Activated CD4-positive, alpha-beta T cell treated with anti-CD3 and anti-CD28 coated beads, Interleukin-2, amount 50 U/mL, for 24 hours (primary cell): ENCODE measurements around the gene F8.
"Not testable (repeated sequence)": the region's sequence is repeated elsewhere in the genome, so short reads cannot be mapped to it uniquely, and the experiment has no call there.

Experiments
- DNase-seq, 2 donors: peaks; one replicate each; pipeline ENCODE4 v3.0.0-alpha.2; 2020; ENCODE audit warnings: low read depth in 1 of 2, low spot score in 1 of 2

The F8 gene

DNA sequence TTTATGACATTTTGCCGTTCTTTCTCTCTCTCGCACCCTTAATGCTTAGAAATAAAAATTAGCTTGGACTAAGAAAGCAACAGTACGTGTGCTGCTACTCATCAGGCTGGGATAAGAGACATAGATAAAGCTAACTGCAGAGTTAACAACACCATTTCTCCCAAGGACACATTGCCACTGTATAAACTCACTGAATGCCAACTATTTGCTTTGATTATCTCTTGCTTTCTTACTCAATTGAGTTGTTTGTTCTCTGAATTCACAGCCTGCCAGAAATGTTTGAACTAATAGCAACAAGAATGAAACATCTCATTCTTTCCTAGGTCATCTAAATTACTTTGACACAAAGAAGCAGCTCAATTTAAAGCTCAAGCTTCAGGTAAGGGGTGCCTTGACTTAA, 34.6 kb downstream of the F8 start:
- no peak for DNase-seq

DNA sequence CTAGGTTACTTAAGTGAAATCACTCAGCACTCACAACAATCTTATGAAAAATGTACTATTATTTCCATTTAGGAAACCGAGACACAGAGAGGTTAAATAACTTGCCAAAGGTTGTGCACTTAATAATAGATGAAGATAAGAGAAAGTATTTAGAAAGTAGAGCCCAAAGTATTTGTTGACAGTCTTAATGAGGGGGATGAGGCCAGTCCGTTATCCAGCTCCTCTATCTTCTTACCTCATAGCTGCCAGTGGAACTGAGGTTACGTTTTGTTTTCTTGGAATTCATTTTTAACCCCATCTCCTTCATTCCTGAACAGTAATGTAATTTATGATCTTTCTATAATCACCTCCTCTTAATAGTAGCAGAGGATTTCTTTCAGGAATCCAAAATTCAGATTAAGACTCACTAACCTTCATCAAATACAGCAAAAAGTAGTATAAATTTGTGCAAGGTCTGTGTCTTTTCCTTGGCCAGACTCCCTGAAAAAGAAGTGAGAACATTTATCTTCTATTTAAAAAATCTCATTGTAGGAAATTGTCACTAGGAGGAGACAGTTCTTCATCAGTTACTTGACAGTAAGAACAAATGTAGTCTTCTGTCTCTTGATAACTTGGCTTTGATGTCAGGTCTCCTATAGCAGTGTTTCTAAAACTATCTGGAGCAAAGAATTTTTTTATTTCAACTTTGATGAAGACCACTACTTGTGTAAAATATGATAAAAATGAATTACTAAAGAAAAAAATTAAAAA, 35.5 kb downstream of the F8 start:
- no peak for DNase-seq

DNA sequence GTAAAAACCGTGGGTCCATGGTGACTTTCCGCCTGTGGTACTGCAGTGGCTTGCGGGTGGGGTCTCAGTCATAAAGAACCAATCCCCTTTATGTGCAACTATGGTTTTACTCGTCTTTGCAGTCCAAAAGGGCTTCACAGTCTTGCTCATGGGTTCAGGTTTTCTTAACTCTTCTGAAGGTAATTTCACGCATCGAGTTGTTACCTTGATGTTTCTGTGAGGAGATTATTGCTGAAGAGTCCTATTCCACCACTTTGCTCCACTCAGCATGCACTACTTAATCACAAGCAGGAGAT, 41.5 kb downstream of the F8 start:
- no peak for DNase-seq

DNA sequence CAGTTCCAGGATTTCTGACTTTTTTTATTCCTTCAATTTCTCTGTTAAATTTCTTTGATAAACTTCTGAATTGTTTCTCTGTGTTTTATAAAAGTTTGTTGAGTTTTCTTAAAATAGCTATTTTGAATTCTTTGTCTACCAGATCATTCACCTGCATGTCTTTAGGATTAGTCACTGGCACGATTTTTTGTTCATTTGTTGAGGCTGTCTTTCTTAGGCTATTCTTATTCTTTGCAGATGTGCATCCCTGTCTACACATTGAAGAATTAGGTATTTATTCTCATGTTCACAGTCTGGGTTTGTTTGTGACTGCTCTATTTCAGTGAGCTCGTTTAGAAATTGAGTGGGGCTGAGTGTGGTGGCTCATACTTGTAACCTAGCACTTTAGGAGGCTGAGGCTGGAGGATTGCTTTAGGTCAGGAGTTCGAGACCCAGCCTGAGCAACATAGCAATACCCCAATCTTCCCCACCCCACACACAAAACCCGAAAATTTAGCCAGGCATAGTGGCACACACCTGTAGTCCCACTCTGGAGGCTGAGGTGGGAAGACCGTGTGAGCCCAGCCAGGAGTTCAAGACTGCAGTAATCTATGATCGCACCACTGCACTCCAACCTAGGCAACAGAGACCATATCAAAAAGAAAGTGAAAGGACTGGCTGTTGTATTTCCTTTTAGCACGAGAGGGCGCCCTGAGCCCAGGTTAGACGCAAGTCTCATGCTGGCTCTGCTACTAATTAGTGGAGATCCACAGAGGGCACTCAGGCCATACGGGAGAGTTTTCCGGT, 42.0 kb downstream of the F8 start:
- peak; percentile 59 to 66 for DNase-seq

DNA sequence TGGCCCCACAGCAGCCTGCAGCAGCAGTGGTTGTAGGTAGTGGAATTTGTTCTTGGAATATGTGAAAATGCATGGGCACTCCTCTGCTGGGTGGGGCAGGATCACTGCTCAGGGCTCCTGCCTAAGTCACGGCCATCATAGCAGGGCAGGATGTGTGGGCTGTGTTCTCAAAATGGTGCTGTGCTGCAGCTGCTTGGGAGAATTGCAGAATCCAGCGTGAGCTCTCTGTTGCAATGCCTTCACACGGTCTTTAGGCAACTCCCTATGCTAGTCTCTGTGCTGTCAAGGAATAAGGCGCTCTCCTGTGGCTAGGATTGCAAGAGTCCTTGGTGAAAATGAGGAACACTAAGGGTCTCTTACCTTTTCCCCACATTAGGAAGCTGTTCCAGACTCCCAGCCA, 42.9 kb downstream of the F8 start:
- DNase-seq, result no peak

DNA sequence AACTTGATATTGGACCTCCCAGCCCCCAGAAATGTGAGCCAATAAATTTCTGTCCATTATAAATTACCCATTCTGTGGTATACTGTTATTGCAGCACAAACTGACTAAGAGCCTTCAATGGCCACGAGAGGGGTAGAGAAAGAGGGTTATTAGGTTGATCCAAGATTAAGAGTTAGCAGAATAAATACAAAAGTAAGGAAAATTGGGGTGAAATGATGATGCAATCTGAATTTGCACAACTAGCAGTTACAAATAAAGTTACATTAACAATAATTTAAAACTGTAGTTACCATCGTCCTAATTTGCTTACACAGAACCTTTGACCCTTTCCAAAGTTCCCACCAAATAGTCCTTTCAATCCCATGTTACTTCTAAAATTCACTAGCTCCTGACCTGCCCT, 54.2 kb downstream of the F8 start:
- no peak for DNase-seq

DNA sequence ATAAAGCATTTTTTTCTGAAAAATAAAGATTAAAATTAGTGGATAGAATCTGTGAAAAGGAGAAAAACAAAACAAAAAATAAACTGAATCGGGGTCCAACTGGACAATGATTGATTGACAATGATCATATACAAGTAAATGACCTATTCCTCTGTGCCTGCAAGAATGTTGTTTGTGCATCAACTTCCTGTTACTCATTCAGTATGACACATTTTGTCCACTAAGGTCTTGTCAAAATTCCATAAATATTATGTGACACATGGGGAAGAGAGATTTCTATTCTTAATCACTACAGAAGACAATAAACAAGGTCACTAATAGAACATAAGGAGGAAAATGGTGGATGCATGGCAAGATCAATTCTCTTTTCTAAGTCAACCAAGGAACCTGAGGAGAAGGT, 54.9 kb downstream of the F8 start:
- DNase-seq, result no peak

DNA sequence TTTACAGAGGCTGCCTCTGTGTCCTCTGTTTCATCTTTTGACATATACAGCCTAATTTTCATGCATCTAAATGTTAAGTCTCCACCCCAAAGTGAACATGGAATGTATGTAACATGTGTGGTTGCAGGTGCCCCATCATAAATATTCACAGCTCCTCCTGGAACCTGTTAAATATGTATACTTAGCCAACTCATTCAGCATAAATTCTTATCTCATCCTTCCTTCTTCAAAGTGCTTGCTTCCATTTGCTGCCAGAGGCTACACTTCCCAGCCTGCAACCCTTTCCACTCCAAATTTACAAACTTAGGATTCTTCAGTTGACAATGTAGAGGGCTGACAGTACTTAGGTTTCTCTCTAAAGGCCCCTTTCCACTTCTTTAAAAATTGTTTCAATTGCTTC, 60.6 kb downstream of the F8 start:
- no peak for DNase-seq

DNA sequence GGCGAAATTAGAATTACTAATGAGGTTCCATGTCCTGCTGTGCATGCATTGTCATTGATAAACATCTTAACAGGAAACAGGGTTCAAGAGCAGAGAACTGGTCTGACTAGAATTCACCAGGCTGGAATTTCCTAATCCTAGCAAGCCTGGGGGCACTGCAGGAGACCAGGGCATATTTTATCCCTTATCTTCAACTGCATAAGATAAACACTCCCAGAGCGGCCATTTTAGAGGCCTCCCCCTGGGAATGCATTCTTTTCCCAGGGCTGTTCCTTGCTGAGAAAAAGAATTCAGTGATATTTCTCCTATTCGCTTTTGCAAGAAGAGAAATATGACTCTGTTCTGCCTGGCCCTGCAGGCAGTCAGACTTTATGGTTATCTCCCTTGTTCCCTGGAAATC, 66.7 kb downstream of the F8 start:
- DNase-seq, result not testable (repeated sequence)

DNA sequence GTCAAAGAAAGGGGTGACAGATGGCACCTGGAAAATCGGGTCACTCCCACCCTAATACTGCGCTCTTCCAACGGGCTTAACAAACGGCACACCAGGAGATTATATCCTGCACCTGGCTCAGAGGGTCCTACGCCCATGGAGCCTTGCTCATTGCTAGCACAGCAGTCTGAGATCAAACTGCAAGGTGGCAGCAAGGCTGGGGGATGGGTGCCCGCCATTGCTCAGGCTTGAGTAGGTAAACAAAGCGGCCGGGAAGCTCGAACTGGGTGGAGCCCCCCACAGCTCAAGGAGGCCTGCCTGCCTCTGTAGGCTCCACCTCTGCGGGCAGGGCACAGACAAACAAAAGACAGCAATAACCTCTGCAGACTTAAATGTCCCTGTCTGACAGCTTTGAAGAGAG, 83.3 kb downstream of the F8 start:
- DNase-seq, result not testable (repeated sequence)

DNA sequence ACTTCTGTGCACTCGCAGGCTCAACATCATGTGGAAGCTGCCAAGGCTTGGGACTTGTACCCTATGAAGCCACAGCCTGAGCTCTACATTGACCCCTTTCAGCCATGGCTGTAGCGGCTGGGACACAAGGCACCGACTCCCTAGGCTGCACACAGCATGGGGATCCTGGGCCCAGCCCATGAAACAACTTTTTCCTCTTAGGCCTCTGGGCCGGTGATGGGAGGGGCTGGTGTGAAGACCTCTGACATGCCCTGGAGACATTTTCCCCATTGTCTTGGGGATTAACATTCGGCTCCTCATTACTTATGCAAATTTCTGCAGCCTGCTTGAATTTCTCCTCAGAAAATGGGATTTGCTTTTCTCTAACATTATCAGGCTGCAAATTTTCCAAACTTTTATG, 97.8 kb downstream of the F8 start:
- not testable (repeated sequence) for DNase-seq

DNA sequence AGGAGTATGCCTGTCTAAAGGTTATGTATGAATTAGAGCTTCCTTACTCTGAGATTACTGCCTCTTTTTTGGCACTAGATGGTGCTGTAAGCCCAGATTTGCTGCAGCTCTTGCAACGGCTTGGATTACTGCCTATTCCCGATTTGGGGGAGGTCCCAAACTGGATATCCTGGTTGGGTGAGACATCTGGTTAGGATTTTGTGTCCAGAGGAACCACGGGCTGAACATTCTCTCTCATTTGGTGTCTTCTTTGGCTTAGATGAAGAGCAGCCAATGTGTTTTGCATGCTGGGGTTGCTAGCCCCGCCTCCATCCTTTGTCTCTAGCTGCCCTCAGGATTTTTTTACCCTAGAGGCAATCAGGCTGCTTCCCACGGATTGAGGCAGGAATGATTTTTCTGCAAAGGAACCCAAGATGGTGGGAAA, 104.5 kb downstream of the F8 start:
- peak; percentile 0 for DNase-seq

DNA sequence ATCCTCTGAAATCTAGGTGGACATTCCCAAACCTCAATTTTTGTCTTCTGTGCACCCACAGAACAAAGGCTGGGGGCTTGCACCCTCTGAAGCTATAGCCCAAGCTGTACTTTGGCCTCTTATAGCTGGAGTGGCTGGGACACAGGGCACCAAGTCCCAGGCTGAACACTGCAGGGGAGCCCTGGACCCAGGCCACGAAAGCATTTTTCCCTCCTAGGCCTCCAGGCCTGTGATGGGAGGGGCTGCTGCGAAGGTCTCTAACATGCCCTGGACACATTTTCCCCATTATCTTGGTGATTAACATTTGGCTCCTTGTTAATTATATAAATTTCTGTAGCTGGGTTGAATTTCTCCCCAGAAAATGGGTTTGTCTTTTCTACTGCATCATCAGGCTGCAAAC, 108.5 kb downstream of the F8 start:
- DNase-seq, result no peak

DNA sequence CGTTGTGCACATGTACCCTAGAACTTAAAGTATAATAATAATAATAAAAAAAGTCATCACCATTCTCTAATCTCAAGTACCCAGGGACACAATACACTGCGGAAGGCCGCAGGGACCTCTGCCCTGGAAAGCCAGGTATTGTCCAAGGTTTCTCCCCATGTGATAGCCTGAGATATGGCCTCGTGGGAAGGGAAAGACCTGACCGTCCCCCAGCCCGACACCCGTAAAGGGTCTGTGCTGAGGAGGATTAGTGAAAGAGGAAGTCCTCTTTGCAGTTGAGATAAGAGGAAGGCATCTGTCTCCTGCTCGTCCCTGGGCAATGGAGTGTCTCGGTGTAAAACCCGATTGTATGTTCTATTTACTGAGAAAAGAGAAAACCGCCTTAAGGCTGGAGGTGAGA, 112.0 kb downstream of the F8 start:
- DNase-seq, result not testable (repeated sequence)

DNA sequence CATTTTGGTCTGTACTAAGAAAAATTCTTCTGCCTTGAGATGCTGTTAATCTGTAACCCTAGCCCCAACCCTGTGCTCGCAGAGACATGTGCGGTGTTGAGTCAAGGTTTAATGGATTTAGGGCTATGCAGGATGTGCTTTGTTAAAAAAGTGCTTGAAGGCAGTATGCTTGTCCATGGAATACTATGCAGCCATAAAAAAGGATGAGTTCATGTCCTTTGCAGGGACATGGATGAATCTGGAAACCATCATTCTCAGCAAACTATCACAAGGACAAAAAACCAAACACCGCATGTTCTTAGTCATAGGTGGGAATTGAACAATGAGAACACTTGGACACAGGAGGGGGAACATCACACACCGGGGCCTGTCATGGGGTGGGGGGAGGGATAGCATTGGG, 112.5 kb downstream of the F8 start:
- DNase-seq, result not testable (repeated sequence)

DNA sequence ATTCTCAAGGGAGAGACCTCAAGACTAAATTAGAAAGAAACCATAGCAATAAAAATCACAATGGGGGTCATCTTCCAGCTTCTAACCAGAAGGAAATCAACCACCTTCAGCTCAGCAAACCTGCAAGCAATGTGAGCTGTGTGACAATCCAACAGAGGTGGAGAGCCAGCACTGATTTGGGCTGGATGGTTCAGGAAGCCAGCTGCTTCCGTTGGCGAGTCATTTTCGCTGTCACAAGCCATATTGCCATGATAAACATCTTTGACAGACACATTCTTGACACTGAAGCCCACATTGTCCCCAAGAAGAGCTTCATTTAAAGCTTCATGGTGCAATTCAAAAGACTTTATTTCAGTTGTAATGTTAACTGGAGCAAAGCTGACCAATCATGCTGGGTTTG, 113.7 kb downstream of the F8 start:
- no peak for DNase-seq

DNA sequence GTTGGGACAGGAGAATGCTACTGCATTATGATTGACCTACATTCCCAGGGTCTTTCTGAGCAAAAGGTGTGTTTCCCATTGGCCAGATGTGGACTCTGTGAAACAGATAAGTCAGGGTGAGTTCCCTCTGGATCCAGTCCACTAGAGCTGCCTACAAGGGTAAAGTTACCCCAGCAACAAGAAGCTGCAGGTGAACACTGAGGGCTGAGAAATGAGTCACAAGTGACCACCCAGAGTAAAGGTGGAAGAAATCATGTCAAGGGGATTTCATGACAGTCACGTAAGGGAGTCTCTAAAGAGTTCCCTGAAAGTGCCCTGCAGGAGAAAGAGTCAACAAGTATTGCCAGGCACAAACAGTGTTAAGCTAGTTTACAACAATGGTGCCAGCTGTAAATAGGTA, 120.1 kb downstream of the F8 start:
- no peak for DNase-seq

DNA sequence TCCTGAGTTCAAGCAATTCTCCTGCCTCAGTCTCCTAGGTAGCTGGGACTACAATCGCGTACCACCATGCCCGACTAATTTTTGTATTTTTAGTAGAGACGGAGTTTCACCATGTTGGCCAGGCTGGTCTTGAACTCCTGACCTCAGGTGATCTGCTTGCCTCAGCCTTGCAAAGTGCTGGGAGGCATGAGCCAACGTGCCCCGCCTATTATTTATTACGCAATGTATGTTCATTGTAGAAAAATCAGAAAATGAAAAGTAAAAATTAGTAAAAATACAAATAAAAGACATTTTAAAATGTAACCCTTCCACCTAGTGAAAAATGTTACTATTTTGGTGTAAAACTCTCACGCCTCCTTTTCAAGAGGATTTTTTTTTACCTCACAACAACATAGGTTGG, 122.2 kb downstream of the F8 start:
- no peak for DNase-seq

DNA sequence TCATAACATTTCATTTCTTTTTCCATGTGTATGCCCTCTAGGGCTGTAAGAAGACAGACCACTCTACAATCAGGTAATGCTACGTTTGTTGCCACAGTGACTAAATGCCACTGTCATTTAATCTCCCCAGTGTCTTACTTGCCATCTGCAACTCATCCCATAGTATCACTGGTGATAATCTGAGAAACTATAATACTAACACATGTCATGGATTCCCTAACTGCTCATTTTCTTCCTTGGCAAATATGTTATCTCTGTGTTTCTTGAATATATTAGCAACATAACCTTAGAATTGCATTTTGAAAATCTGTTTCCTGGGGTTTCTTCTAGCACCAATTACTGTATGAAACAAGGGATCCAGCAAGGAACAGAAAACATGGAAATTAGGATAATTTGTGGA, 130.2 kb downstream of the F8 start:
- no peak for DNase-seq

DNA sequence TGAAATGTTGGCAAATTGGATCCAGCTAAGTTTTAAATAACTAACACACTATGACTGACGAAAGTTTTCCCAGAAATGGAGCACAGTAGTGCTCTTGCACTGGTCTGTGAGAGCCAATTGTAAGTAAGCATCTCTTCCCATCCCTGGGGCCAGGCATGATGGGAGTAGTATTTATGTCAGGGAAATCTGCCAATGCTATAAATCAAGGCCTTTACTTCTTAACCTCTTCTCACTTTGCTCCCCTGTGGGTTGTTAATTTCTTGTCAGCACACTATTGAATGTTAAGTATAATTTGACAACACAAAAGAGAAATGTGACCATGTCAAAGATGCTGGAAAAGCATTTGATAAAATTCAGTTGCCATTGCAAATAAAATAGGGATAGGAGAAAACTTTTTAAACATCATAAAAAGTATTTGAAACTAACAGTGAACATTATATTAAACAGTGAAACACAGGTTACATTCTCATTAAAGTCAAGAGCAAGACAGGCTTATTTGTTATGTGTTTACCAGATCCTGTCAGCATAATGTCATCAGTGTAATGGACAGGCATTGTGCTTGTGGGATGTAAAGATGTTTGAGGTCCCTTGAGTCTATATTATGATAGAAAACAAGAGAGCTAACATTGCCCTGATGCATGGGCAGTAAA, 131.4 kb downstream of the F8 start:
- DNase-seq, result no peak

DNA sequence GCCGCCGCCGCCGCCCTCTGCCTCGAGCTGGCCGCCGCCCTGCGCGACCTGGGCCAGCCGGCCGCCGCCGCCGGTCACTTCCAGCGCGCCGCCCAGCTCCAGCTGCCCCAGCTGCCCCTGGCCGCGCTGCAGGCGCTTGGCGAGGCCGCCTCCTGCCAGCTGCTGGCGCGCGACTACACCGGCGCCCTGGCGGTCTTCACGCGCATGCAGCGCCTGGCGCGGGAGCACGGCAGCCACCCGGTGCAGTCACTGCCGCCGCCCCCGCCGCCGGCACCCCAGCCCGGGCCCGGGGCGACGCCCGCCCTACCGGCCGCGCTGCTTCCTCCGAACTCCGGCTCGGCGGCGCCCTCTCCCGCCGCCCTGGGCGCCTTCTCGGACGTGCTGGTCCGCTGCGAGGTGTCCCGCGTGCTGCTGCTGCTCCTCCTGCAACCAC, 135.7 kb downstream of the F8 start:
- not testable (repeated sequence) for DNase-seq

DNA sequence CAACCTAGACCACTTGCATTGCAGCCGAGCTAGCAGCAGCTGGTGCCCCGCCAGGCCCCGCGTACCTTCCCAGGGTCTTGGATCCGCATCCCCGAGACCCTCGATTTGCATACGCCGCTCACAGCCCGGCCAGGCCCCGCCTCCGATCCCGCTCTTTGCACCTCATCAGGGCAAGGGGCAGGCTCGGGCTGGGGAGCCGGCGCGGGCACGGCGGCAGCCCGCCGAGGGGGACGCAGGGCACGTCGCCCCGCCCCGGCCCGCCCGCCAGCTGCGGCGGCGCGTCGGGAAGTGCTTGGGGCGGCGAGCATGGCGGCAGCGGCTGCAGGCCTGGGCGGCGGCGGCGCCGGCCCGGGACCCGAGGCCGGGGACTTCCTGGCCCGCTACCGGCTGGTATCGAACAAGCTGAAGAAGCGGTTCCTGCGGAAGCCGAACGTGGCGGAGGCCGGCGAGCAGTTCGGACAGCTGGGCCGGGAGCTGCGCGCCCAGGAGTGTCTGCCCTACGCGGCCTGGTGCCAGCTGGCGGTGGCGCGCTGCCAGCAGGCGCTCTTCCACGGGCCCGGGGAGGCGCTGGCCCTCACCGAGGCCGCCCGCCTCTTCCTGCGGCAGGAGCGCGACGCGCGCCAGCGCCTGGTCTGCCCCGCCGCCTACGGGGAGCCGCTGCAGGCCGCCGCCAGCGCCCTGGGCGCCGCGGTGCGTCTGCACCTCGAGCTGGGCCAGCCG, 136.3 kb downstream of the F8 start, which contains the start of gene F8A1:
Gene F8A1 (plus strand): TSS at position 287 of the 720 bp plus-strand sequence. CDS start 20 bp downstream, at position 307.
- peak; percentile 15 to 28 for DNase-seq
